Embryonic facial prominence (tissue), 1 donor: ENCODE measurements around the gene OR10H5.
"Not testable (repeated sequence)": the region's sequence is repeated elsewhere in the genome, so short reads cannot be mapped to it uniquely, and the experiment has no call there.

Source experiments
- DNase-seq: peaks from one replicate; pipeline ENCODE4 v3.0.0-alpha.2; 2016; ENCODE audit errors: extremely low spot score

Gene OR10H5

GRCh38 chr19:15843894-15844222, 56.4 kb downstream of the OR10H5 start:
- not testable (repeated sequence) for DNase-seq

- DNase-seq: no peak
Observed at GRCh38 chr19:15846923-15847322, 59.5 kb downstream of the OR10H5 start.

GRCh38 chr19:15850385-15850784, 62.9 kb downstream of the OR10H5 start:
- DNase-seq: no peak
